Measurements from ENCODE around the gene ENTHD1.

The ENTHD1 gene

GRCh38 chr22:39765046-39765445, 128.5 kb downstream of the ENTHD1 start:
- FAIRE-seq (no peak), DNase-seq (ENCODE audit: insufficient read length, low spot score) (no peak)

DNA sequence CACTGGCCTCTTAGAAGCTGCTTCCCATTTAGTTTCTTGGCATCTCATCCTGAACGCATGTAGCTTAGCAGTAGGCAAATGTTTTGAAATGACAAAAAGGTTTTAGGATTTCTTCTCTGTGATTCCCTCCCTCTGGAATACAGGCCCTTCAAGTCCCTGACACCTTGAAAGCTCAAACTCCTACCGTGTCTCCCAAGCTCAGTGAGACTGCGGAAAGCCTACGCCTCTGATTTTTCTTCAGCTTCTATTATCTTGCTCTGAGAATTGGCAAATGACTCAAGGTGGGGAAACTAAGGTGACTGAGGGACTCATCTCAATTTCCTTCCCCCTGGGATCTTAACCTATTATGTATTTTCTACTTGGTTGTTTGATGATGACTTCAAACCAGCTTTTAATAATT, 130.3 kb downstream of the ENTHD1 start:
- DNase-seq (ENCODE audit: insufficient read length, low spot score): no peak
- FAIRE-seq: no peak
- TF ChIP-seq, protein P1, sequence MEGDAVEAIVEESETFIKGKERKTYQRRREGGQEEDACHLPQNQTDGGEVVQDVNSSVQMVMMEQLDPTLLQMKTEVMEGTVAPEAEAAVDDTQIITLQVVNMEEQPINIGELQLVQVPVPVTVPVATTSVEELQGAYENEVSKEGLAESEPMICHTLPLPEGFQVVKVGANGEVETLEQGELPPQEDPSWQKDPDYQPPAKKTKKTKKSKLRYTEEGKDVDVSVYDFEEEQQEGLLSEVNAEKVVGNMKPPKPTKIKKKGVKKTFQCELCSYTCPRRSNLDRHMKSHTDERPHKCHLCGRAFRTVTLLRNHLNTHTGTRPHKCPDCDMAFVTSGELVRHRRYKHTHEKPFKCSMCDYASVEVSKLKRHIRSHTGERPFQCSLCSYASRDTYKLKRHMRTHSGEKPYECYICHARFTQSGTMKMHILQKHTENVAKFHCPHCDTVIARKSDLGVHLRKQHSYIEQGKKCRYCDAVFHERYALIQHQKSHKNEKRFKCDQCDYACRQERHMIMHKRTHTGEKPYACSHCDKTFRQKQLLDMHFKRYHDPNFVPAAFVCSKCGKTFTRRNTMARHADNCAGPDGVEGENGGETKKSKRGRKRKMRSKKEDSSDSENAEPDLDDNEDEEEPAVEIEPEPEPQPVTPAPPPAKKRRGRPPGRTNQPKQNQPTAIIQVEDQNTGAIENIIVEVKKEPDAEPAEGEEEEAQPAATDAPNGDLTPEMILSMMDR (IDR thresholded peaks at IDR 0.05; ENCODE audit: insufficient read depth, missing control alignments): no peak

More at GRCh38 chr22:39765046-39765445, 128.5 kb downstream of the ENTHD1 start:
- TF ChIP-seq, protein P1 (IDR thresholded peaks at IDR 0.05; ENCODE audit: insufficient read depth, missing control alignments): no peak

- no peak for DNase-seq (ENCODE audit: insufficient read length, low spot score)
- TF ChIP-seq, protein P1 (IDR thresholded peaks at IDR 0.05; ENCODE audit: insufficient read depth, missing control alignments): no peak
- FAIRE-seq: no peak
Observed at GRCh38 chr22:39750759-39751158, 142.8 kb downstream of the ENTHD1 start.

GRCh38 chr22:39748877-39749276, 144.7 kb downstream of the ENTHD1 start:
- TF ChIP-seq, protein P1 (IDR thresholded peaks at IDR 0.05; ENCODE audit: insufficient read depth, missing control alignments): no peak
- DNase-seq (ENCODE audit: insufficient read length, low spot score): no peak
- FAIRE-seq: no peak

DNA sequence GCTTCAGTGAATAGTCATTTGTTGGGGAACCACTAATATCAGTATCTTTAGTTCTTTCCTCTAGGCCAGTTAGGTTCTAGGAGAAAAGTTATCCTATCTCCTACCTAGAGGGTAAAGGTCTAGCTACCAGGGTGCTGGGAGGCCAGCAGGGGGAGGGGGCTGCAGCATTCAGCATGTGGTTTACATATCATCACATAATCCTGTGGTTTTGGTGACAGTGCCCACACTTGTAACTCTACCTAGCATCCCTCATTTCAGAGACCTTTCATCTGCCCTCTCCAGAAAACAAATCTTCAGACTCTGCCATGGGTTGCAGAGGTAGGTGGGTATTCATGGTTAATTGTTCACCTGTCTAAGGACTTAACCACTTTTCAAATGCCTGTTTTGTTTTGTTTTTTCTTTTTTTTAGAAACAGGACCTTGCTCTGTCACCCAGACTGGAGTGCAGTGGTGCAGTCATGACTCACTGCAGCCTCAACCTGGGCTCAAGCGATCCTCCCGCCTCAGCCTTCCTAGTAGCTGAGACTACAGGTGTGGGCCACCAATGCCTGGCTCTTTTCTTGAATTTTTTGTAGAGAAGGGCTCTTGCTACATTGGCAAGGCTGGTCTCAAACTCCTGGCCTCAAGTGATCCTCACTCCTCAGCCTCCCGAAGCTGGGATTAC, 146.8 kb downstream of the ENTHD1 start:
- TF ChIP-seq, protein P1 (IDR thresholded peaks at IDR 0.05; ENCODE audit: insufficient read depth, missing control alignments): no peak
- DNase-seq (ENCODE audit: insufficient read length, low spot score) (no peak), FAIRE-seq (no peak)

GRCh38 chr22:39745789-39746188, 147.8 kb downstream of the ENTHD1 start:
- FAIRE-seq (no peak), DNase-seq (ENCODE audit: insufficient read length, low spot score) (no peak)
- TF ChIP-seq, protein P1 (IDR thresholded peaks at IDR 0.05; ENCODE audit: insufficient read depth, missing control alignments): no peak

DNA sequence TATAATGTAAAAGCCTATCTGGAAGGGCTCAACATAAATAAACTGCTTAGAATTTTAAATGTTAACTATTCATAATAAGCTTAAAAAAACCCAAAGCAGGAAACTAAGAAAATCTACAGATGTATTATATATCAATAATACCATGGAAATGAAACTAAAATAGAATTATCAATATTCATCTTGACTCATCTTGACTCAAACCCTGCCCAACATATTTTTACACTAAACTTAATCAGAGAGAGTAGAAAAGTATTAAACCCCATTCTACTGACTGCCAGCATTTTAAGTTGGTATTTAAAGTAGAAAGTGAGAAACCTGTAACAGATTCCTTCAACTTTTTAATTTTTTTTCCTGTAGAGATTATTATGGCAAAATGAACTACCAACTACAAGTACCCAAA, 149.2 kb downstream of the ENTHD1 start:
- FAIRE-seq (no peak), DNase-seq (ENCODE audit: insufficient read length, low spot score) (no peak)
- TF ChIP-seq, protein P1 (IDR thresholded peaks at IDR 0.05; ENCODE audit: insufficient read depth, missing control alignments): no peak
